HG03159 (cell line): ENCODE data around the gene UBQLN1.
"Not testable (repeated sequence)": the region's sequence is repeated elsewhere in the genome, so short reads cannot be mapped to it uniquely, and the experiment has no call there.

Experiments used
- ATAC-seq: cut with Tn5 transposase; IDR thresholded peaks from one replicate; pipeline ENCODE4 v1.9.1; 2021; ENCODE audit warnings: mild to moderate bottlenecking, moderate library complexity; ENCODE audit not compliant: unreplicated experiment

Gene UBQLN1

DNA sequence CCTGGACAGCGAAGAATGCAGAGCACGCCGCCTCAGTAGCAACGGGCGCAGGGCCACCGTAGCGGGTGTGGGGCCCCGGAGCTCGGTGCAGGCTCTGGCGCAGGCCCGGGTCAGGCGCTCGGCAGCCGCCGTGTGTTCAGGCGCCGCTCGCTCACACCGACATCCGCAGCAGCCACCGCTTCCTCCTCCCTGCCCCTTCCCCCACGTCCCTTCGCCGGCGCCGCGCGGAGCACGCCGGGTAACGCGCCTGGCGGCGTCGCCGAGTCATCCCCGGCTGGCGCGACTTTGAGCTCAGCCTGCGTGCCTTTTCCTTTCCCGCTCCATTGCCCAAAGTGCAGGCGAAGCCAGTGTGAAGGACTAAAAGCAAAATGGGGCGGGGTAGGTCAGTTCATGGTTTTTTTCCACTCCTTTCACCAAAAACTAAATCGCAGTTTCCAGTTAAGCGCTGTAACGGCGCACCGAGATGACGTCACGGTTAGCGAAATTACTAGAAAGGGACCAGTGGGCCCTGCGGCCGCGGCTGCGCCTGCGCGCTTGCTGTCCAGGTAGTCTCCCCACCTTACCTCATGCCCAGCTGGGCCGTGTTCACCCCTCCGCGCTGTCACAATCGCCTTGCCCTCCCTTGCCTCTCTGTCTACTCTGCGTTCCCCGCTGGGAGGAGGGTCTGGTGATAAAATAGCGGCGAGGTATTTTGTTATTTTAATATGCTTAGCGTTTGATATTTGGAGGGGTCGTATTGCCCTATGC, at the start of gene UBQLN1:
TSS of gene UBQLN1 (minus strand) at position 191 of the 747 bp plus-strand sequence. CDS start 279 bp downstream, outside the sequence.
- ATAC-seq: peak; percentile 75

DNA sequence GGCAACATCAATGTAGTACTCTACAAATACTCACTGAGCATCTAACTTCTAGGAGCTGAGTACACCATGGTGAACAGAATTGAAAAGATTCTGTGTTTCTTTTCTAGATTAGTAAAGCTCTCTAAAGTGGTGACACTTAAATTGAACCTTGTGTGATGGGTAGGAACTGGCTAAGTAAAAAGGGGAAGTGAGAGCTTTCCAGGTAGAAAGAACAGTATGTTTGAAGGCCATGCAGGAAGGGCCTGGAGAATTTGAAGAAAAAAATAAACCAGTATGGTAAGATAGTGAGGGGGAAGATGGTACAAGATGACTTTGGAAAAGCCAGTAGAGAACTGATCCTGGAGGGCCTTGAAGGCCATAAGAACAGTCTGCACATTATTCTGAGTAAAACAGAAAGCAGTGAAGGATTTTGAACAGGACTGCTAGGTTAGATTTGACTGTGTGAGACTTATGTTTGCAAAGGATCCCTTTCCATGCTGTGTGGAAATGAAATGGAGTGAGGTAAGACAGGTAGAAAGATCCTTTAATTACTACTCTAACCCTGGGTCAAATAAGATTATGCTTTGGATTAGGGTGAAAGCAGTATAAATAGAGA, 46.7 kb upstream of the UBQLN1 start:
- ATAC-seq: peak; percentile 75

DNA sequence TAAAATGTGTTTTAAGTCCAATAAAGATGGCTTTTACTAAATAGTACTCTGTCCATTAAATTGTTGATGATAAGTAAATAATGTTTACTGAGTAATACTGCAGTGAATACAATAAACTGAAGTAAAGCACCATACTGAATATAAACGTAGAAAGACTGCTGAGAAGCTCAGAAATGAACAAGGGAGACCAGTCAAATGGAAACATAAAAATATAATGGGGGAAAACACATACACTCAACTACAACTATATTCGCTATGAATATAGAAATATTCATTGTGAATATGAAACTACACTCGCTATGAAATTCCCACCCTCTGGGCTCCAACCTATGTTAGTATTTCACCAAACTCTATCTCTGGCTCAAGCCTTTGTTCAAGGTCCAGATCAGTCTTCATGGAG, 41.9 kb upstream of the UBQLN1 start:
- ATAC-seq: no peak

DNA sequence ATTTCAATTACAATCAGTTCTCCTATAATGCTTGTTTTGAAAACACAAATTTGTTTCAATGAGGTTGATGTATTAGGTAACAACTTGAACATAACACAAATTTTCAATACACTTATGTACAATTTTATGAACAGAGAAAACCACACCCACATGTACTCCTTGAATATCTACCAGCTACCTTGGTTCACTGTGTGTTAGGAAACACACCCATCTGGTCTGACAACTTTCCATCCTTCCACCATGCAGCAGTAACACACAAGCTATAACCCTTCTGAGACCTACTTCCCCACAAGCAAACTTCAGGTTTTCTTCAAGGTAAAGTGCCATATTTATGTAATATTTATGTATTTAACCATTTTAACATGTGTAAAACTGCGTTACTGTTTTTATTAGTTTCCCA, 36.4 kb upstream of the UBQLN1 start:
- ATAC-seq: no peak

DNA sequence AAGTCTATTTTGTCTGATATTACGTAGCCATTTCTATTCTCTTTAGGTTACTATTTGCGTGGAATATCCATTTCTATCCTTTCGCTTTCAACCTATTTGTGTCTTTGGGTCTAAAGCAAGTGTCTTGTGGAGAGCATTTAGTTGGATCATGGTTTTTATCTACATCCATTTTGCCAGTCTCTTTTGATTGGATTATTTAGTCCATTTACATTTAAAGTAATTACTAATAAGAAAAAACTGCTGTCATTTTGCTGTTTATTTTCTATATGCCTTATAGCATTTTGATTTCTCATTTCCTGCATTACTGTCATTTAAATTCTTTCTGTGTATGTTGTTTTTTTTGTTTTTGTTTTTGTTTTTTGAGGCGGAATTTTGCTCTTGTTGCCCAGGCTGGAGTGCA, 26.0 kb upstream of the UBQLN1 start:
- ATAC-seq: no peak

DNA sequence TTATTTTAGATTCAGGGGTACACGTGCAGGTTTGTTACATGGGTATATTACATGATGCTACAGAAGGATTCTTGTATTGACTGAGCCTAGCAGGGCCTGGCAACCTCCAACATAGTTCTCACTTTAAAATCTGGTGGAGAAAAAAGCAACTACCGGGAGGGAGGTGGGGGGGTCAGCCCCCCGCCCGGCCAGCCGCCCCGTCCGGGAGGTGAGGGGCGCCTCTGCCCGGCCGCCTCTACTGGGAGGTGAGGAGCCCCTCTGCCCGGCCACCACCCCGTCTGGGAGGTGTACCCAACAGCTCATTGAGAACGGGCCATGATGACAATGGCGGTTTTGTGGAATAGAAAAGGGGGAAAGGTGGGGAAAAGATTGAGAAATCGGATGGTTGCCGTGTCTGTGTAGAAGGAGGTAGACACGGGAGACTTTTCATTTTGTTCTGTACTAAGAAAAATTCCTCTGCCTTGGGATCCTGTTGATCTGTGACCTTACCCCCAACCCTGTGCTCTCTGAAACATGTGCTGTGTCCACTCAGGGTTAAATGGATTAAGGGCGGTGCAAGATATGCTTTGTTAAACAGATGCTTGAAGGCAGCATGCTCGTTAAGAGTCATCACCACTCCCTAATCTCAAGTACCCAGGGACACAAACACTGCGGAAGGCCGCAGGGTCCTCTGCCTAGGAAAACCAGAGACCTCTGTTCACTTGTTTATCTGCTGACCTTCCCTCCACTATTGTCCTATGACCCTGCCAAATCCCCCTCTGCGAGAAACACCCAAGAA, 21.0 kb upstream of the UBQLN1 start:
- ATAC-seq: not testable (repeated sequence)

DNA sequence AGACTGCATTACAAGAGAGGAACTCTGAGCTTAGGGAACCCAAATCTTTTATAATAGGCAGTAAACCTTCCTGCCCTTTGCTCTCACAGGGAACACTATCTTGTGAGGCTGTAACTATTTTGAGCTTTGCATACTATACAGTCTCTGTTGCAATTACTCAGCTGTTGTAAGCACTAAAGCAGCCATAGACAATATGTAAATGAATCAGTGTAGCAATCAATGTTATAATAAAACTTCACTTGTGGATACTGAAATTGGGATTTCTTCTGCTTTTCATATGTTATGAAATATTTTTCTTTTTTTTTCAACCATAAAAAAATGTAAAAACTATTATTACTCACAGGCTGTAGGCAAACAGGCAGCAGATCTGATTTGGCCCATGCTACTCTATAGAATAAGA, 16.7 kb upstream of the UBQLN1 start:
- no peak for ATAC-seq

DNA sequence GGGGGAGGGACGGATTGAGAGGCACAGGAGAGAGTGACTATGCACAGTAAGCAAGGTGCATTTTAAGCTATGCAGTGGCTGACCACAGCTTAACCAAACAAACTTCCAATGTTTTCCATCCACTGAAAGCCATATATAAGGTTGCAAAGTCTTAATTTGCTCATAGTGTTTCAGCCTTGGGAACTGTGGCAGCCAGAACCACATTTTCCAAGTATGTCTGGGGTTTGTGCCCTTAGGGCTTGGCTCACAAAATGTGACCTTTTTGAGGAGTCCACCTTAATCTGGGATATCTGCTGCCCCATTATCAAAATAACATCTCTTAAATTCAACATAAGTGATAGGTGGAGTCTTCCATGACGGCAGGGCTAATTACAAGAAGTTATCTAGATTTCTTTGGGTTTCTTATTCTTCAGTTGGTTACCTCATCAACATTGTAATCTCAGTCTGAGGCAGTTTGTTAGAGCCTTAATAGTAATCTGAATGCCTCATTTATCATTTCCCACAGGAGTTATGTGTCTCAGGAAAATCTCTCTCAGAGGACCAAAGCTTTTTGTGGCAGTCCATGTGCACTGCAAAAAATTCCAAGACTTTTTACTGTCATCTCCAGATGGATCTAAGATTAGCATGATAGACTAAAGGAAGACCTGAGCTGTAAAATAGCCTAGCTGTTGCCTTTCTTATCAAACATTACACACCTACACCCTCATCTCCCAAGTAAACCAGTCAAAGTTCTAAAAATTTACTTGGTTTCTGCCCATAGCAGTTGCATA, 15.2 kb upstream of the UBQLN1 start:
- ATAC-seq: no peak

DNA sequence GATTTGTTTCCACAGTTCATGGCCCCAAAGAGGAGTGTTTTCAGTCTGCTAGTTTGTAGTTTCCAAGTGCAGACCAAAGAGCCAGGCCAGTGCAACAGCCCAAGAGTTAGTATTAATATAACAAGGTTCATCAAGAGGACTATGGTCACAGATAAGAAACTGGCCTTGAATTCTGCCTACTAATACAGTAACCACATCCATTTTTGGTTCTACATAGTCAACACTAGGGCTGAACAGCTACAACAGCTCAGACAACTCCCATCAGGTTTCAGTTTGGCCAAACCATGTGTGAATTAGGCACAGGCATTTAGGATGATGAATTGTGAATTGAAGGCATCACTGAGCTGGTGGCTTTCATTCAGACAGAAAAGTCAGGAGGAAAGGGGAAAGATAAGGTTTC, 13.8 kb upstream of the UBQLN1 start:
- ATAC-seq: no peak

DNA sequence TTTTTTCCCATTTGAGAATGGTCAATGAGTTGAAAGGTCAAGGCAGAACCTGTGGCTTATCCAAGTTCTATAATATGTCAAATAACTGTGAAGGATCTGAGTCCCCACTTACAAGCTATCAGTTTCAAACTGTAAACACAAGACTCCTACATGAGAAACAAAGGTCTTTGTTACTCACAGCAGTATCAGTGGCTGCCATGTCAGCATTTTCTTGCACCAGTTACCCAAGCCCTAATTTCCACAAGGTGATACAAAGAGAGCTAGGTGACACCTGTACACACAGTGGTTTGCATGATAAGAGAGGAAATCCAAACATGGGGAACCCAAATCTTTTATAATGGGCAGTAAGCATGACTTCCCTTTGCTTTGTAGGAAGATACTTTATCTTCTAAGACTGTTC, 8.0 kb upstream of the UBQLN1 start:
- no peak for ATAC-seq

DNA sequence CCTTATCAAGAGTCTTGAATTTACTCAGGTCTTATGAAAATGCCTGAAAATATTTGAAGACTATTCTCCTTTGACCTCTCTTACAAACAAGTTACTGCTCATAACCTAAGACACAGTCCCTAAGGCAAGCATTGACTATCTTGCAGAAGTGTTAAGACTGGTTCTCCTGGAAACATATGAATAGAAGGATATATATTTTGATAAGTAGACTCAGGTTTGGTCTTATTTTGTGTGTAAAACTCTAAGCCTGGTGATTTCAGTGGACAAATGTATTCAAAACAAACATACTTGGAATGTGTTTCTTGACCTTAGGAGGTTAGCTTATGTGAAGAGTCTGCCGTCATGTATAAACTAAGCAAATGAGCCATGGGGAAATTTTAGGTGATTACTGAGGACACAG, 7.5 kb upstream of the UBQLN1 start:
- ATAC-seq: no peak

DNA sequence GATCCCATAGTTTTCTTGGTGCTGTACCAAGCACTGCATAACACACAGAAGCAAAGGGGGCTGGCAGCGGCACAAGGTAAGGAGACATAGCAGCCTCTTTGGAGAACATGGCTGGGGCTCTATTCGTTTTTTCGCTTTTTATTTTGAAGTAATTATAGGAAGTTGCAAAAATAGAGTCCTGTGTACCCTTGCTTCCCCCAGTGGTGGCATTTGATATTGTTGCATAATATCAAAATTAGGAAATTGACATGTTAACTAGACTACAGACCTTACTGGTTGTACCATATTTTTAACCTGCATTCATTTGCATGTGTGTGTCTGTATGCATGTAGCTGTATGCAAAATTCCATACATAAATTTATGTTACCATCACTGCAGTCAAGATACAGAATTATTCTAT, 6.6 kb upstream of the UBQLN1 start:
- no peak for ATAC-seq

DNA sequence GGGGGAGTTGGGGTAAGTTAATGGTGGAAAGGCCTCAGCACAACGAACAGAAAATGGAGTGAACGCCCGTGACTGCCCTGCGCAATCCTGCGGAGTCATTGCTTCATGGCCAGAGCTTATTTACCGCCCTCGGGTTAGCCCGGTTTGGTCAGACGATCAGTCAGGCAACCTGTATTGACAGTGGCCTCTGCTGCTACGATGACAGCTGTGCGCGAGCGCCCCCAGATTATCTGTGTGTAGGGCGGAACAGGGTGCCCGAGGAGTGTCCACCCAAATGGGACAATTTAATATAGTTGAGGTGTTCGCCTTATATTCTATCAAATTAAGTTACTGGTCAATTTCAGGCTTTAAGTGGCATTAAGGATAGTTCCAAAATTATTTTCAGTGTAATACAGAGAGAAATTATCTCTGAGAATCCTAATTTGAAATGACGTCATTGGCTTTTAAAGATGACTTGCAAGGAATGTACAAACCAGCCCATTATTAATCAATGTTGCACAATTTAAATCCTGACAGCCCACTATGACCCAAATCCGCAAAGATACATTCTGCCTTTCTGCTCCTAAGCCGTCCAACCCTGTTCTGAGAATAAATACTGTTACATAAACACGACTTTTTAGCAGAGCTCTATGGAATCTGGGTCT, 879 bp upstream of the UBQLN1 start:
- peak; percentile 56 for ATAC-seq

DNA sequence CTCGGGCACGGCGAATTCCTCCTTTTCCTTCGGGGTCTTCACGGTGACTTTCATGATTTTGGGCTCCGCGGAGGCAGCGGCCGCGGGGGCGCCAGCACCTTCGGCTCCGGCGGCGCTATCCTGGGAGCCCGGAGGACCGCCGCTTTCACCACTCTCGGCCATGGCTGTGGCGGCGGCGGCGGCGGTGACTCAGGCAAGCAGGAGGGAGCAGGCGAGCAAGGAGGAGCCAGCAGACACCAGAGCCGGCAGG, 315 bp downstream of the UBQLN1 start:
- peak; percentile 42 for ATAC-seq

DNA sequence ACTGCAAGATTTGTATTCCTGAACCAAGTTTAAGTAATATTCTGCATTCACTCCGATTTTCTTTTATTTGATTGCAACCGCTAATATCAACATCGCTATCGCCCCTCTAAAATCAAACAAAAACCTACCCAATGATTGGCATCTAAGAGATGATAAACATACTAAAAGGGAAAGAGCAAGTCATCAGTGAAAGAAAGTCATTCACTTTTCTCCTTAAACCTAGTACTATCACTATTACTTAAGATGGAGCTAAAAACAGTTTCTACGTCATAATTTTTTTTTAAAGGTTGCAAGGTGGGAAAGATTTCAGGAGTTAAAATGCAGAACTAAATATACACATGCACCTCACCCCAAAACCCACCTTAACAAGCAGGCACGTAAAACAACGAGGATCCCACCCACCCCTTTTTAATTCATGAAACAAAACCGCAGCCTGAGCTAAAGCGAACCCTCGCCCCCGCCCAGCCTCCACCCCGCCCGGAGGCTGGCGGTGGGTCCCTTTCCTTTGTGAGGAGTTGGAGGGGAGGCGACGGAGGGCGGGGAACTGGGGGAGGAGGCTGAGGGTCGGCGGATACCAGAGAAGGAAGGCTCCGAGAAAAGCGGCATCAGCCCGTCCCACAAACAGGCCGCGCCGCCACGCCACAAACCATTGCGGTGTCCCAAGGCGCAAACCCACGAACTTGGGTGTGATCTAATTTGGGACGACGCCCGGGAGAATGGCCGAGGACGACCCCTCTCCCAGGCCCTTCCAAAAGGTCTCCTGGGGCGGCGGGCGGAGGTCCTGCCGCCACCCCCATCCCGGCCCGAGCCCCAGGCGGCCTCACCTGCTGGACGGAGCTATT, 861 bp downstream of the UBQLN1 start:
- peak; percentile 13 for ATAC-seq

DNA sequence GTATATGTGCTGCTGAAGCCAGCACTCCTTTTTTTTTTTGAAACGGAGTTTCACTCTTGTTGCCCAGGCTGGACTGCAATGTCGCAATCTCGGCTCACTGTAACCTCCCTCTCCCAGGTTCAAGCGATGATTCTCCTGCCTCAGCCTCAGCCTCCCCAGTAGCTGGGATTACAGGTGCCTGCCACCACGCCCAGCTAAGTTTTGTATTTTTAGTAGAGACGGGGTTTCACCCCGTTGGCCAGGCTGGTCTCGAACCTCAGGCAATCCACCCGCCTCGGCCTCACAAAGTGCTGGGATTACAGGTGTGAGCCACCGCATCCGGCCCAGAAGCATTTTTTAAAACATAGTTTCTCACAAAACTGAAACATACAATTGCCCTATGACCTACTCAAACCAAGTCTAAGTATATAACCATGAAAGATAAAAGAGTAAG, 2.5 kb downstream of the UBQLN1 start:
- not testable (repeated sequence) for ATAC-seq

DNA sequence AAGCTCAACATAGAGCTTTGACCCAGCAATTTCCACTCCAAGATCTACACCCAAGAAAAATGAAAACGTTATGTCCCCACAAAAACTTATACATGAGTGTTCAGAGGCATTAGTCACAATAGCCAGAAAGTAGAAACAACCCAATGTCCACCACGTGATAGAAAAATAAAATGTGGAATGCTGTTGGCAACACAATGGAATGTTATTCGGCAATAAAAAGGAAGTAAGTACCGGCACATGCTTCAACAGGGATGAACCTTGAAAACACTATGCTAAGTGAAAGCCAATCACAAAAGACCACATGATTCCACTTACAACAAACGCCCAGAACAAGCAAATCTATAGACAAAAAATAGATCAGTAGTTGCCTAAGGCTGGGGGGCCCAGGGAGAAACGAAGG, 6.0 kb downstream of the UBQLN1 start:
- no peak for ATAC-seq

DNA sequence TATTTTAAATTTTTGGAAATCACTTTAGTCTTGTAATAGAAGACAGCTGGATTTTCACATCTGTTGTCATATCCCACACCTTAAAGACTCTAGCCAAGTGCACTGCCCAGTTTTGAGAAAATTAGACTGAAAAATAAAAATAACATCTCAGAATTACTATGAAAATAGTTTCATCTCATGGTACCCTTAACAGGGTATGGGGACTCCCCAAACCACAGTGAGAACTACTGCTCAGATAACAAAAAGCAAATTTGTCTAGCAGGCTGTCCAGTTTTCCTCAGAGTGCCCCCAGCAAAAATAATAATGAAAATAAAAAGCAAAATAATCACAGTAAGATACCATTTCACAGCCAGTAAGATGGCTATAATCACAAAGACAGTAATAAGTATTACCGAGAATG, 6.5 kb downstream of the UBQLN1 start:
- no peak for ATAC-seq

DNA sequence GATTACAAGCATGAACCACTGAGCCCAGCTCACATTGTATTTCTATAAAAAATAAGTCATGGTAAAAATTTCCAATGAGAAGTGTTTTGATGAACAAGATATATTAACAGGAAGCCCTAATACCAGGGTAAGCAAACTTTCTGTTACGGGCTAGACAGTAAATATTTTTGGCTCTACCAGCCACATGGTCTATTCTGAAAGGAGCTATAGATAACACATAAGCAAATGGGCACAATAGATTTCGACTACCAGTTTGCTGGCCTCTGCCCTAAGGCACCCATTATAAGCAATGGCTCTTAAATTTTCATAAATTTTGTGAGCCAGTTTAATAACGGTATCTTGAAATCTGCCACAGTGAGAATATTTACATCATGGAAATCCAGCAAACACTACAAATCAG, 8.1 kb downstream of the UBQLN1 start:
- no peak for ATAC-seq

DNA sequence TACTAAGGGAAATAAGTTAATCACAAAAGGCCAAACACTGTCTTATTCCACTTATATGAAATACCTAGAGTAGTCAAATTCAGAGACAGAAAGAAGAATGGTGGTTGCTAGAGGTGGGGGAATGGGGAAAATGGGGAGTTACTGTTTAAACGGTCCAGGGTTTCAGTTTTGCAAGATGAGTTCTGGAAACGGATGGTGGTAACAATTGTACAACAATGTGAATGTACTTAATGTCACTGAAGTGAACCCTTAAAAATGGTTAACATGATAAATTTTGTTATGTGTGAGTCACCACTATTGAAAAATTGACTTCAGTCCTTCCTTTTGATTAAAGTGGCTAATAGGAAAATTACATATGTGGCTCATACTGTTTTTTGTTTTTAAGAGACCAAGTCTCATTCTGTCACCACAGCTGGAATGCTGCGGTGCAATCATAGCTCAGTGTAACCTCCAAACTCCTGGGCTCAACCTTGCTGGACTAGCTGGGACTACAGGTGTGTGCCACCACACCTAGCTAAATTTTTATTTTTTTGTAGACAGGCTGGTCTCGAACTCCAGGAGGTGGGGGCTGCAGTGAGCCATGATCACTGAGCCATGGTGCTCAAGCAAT, 8.7 kb downstream of the UBQLN1 start:
- no peak for ATAC-seq
